ENCODE measurements around the gene FLNC.

The FLNC gene

GRCh38 chr7:128837521-128837921 lies 7.3 kb downstream of the FLNC start:
- Histone ChIP-seq H3K4me1 (peaks cover 16% of the 10 kb centered on the region), H3K36me3 (peaks cover 28% of the 10 kb centered on the region), H3K4me3 (ENCODE audit: low read depth, low read length) (no peak overlapping the region), H3K27me3 (no peaks in the 10 kb centered on the region), H3K9me3 (no peaks in the 10 kb centered on the region)
- no peak for DNase-seq
- no peak for TF ChIP-seq CTCF (IDR thresholded peaks at IDR 0.05; ENCODE audit: low read depth, low read length)

GRCh38 chr7:128838109-128838779 lies 8.0 kb downstream of the FLNC start:
- Histone ChIP-seq H3K9me3 (no peaks in the 10 kb centered on the region), H3K4me1 (peaks cover 10% of the 10 kb centered on the region), H3K27me3 (no peaks in the 10 kb centered on the region), H3K4me3 (ENCODE audit: low read depth, low read length) (no peak overlapping the region), H3K36me3 (peaks cover 32% of the 10 kb centered on the region)
- no peak for DNase-seq
- no peak for TF ChIP-seq CTCF (IDR thresholded peaks at IDR 0.05; ENCODE audit: low read depth, low read length)

- peaks cover 38% of the 10 kb centered on the region for H3K36me3 ChIP-seq
- DNase-seq = no peak
Observed at GRCh38 chr7:128838981-128839731, 8.9 kb downstream of the FLNC start.

GRCh38 chr7:128839751-128840177 lies 9.6 kb downstream of the FLNC start:
- Histone ChIP-seq H3K4me3 (ENCODE audit: low read depth, low read length) (no peak overlapping the region), H3K4me1 (peaks cover 6% of the 10 kb centered on the region), H3K36me3 (peaks cover 38% of the 10 kb centered on the region), H3K9me3 (no peaks in the 10 kb centered on the region), H3K27me3 (no peaks in the 10 kb centered on the region)
- DNase-seq = no peak
- TF ChIP-seq CTCF (IDR thresholded peaks at IDR 0.05; ENCODE audit: low read depth, low read length) = no peak

More at GRCh38 chr7:128838981-128839731, 8.9 kb downstream of the FLNC start:
- Histone ChIP-seq H3K4me1 (peaks cover 6% of the 10 kb centered on the region), H3K9me3 (no peaks in the 10 kb centered on the region), H3K27me3 (no peaks in the 10 kb centered on the region), H3K4me3 (ENCODE audit: low read depth, low read length) (no peak overlapping the region)
- TF ChIP-seq CTCF (IDR thresholded peaks at IDR 0.05; ENCODE audit: low read depth, low read length) = no peak

- Histone ChIP-seq H3K27me3 (no peaks in the 10 kb centered on the region), H3K9me3 (no peaks in the 10 kb centered on the region), H3K36me3 (peaks cover 43% of the 10 kb centered on the region), H3K4me1 (peaks cover 6% of the 10 kb centered on the region), H3K4me3 (ENCODE audit: low read depth, low read length) (no peak overlapping the region)
- TF ChIP-seq CTCF (IDR thresholded peaks at IDR 0.05; ENCODE audit: low read depth, low read length) = no peak
- DNase-seq = no peak
Observed at GRCh38 chr7:128840326-128841170, 10.3 kb downstream of the FLNC start.
